HepG2 (cell line): ENCODE data around the gene SLC9A1.

Experiments
- CEBPB ChIP-seq: IDR thresholded peaks from 2 replicates; pipeline ENCODE4 v1.6.1; 2011; ENCODE audit warnings: low read depth, low read length, improper control_type of control experiment, borderline replicate concordance
- CHD4 ChIP-seq: fragments of 200-600 bp; sonication (generic); IDR thresholded peaks from 2 replicates; pipeline ENCODE4 v1.7.0; 2017; ENCODE audit warnings: mild to moderate bottlenecking, low read length, borderline replicate concordance
- HMG20A ChIP-seq: IDR thresholded peaks from 2 replicates; pipeline ENCODE4 v1.6.1; 2016; ENCODE audit warnings: borderline replicate concordance
- NFE2 ChIP-seq: sonication (generic); formaldehyde crosslinking; IDR thresholded peaks from 2 replicates; pipeline ENCODE4 v1.4.0; 2020; ENCODE audit warnings: missing genetic modification reagents
- SRSF9 ChIP-seq: fragments of 200-400 bp; formaldehyde crosslinking; IDR thresholded peaks from 2 replicates; pipeline ENCODE4 v1.6.1; 2018; ENCODE audit warnings: borderline replicate concordance, mild to moderate bottlenecking, low read depth, low read length; ENCODE audit not compliant: insufficient read depth, poor library complexity, severe bottlenecking
- ZNF101 ChIP-seq: sonication (generic); formaldehyde crosslinking; IDR thresholded peaks from 2 replicates; pipeline ENCODE4 v1.4.0; 2020; ENCODE audit warnings: mild to moderate bottlenecking, low read depth, missing genetic modification reagents, borderline replicate concordance
- ZNF768 ChIP-seq: sonication (generic); formaldehyde crosslinking; IDR thresholded peaks from 2 replicates; pipeline ENCODE4 v1.4.0; 2020; ENCODE audit warnings: missing genetic modification reagents
- TF ChIP-seq, protein P1 (sequence below): sonication (generic); formaldehyde crosslinking; IDR thresholded peaks from 2 replicates; pipeline ENCODE4 v1.4.0; 2020; ENCODE audit warnings: missing genetic modification reagents
- TF ChIP-seq, protein P2 (sequence below): sonication (generic); formaldehyde crosslinking; IDR thresholded peaks from 2 replicates; pipeline ENCODE4 v1.4.0; 2020; ENCODE audit warnings: missing genetic modification reagents, borderline replicate concordance
- TF ChIP-seq, protein P3 (sequence below): sonication (generic); formaldehyde crosslinking; IDR thresholded peaks from 2 replicates; pipeline ENCODE4 v1.5.0; 2020; ENCODE audit warnings: mild to moderate bottlenecking, missing genetic modification reagents, moderate library complexity

DNA sequence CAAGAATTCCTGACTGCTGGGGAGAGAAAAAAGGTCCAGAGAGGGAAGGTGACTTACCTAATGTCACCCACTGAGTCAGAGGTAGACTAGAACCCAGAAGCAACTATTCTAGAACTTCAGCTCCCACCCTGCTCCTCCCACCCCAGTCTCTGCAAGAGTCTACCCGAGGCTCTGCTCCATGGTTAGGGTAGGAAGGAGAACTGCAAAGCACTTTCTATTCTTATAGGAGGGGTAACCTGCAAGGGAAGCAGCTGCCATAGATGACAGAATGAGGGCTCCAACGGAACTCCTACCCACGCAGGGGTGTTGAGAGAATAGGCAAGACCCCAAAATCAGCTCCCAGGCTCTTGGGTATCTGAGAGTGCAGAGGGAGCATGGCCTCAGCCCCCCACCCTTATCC, 4.3 kb downstream of the SLC9A1 start:
- TF ChIP-seq, protein P1, sequence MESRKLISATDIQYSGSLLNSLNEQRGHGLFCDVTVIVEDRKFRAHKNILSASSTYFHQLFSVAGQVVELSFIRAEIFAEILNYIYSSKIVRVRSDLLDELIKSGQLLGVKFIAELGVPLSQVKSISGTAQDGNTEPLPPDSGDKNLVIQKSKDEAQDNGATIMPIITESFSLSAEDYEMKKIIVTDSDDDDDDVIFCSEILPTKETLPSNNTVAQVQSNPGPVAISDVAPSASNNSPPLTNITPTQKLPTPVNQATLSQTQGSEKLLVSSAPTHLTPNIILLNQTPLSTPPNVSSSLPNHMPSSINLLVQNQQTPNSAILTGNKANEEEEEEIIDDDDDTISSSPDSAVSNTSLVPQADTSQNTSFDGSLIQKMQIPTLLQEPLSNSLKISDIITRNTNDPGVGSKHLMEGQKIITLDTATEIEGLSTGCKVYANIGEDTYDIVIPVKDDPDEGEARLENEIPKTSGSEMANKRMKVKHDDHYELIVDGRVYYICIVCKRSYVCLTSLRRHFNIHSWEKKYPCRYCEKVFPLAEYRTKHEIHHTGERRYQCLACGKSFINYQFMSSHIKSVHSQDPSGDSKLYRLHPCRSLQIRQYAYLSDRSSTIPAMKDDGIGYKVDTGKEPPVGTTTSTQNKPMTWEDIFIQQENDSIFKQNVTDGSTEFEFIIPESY (CRISPR knock-in tag): no peak
- no peak for TF ChIP-seq CEBPB
- no peak for TF ChIP-seq NFE2 (CRISPR knock-in tag)
- no peak for TF ChIP-seq HMG20A (CRISPR knock-in tag)
- TF ChIP-seq, protein P2, sequence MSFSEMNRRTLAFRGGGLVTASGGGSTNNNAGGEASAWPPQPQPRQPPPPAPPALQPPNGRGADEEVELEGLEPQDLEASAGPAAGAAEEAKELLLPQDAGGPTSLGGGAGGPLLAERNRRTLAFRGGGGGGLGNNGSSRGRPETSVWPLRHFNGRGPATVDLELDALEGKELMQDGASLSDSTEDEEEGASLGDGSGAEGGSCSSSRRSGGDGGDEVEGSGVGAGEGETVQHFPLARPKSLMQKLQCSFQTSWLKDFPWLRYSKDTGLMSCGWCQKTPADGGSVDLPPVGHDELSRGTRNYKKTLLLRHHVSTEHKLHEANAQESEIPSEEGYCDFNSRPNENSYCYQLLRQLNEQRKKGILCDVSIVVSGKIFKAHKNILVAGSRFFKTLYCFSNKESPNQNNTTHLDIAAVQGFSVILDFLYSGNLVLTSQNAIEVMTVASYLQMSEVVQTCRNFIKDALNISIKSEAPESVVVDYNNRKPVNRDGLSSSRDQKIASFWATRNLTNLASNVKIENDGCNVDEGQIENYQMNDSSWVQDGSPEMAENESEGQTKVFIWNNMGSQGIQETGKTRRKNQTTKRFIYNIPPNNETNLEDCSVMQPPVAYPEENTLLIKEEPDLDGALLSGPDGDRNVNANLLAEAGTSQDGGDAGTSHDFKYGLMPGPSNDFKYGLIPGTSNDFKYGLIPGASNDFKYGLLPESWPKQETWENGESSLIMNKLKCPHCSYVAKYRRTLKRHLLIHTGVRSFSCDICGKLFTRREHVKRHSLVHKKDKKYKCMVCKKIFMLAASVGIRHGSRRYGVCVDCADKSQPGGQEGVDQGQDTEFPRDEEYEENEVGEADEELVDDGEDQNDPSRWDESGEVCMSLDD (CRISPR knock-in tag): no peak
- TF ChIP-seq, protein P3, sequence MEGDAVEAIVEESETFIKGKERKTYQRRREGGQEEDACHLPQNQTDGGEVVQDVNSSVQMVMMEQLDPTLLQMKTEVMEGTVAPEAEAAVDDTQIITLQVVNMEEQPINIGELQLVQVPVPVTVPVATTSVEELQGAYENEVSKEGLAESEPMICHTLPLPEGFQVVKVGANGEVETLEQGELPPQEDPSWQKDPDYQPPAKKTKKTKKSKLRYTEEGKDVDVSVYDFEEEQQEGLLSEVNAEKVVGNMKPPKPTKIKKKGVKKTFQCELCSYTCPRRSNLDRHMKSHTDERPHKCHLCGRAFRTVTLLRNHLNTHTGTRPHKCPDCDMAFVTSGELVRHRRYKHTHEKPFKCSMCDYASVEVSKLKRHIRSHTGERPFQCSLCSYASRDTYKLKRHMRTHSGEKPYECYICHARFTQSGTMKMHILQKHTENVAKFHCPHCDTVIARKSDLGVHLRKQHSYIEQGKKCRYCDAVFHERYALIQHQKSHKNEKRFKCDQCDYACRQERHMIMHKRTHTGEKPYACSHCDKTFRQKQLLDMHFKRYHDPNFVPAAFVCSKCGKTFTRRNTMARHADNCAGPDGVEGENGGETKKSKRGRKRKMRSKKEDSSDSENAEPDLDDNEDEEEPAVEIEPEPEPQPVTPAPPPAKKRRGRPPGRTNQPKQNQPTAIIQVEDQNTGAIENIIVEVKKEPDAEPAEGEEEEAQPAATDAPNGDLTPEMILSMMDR: no peak
- no peak for TF ChIP-seq CHD4
- TF ChIP-seq SRSF9: no peak
- TF ChIP-seq ZNF768 (CRISPR knock-in tag): no peak
- TF ChIP-seq ZNF101 (CRISPR knock-in tag): no peak
